SU-DHL-6 (cell line): Measurements from ENCODE around the gene RGCC.

ENCODE experiments used
- H2AFZ ChIP-seq: fragments of 200-600 bp; sonication (generic); 2 replicates; pipeline ENCODE4 v1.6.1; 2014; ENCODE audit warnings: low read depth, mild to moderate bottlenecking, moderate library complexity, mixed read lengths, antibody characterized with exemption, low read length; ENCODE audit not compliant: severe bottlenecking
- H3F3A ChIP-seq: fragments of 200-600 bp; shearing (Covaris generic); 2 replicates; pipeline ENCODE4 v1.6.0; 2016; ENCODE audit warnings: antibody characterized with exemption, mild to moderate bottlenecking; ENCODE audit not compliant: insufficient read depth
- H3K27ac ChIP-seq: fragments of 200-600 bp; sonication (generic); 2 replicates; pipeline ENCODE4 v1.5.1; 2016; ENCODE audit warnings: low read depth, mild to moderate bottlenecking, low read length, moderate library complexity, mixed read lengths
- H3K27me3 ChIP-seq: fragments of 200-600 bp; sonication (generic), shearing (Covaris generic); 2 replicates; pipeline ENCODE4 v1.6.0; 2014; ENCODE audit warnings: mild to moderate bottlenecking, low read length
- H3K36me3 ChIP-seq: fragments of 200-600 bp; sonication (generic); 2 replicates; pipeline ENCODE4 v1.6.1; 2014; ENCODE audit warnings: mild to moderate bottlenecking, low read length, mixed read lengths
- H3K4me2 ChIP-seq: fragments of 300-600, 200-600 bp; shearing (Covaris generic), sonication (generic); 2 replicates; pipeline ENCODE4 v1.6.0; 2014; ENCODE audit warnings: low read length, low read depth, mild to moderate bottlenecking; ENCODE audit not compliant: poor library complexity, severe bottlenecking
- H3K4me3 ChIP-seq: fragments of 200-600 bp; sonication (generic); 2 replicates; pipeline ENCODE4 v1.5.1; 2014; ENCODE audit warnings: antibody characterized with exemption, low read length, mild to moderate bottlenecking, mixed read lengths; ENCODE audit not compliant: insufficient read depth, poor library complexity, severe bottlenecking
- H3K79me2 ChIP-seq: fragments of 200-600 bp; sonication (generic); 2 replicates; pipeline ENCODE4 v1.6.1; 2014; ENCODE audit warnings: mild to moderate bottlenecking, low read length, moderate library complexity; ENCODE audit not compliant: insufficient read depth
- H3K9ac ChIP-seq: fragments of 200-600 bp; sonication (generic); 2 replicates; pipeline ENCODE4 v1.7.0; 2014; ENCODE audit warnings: mild to moderate bottlenecking, low read length
- H3K9me2 ChIP-seq: fragments of 200-600 bp; sonication (generic); replicated peaks from 2 replicates; pipeline ENCODE4 v1.6.1; 2014; ENCODE audit warnings: low read length; ENCODE audit not compliant: insufficient read depth
- H3K9me3 ChIP-seq: fragments of 200-600 bp; sonication (generic); 2 replicates; pipeline ENCODE4 v1.6.1; 2014; ENCODE audit warnings: low read length, mixed read lengths; ENCODE audit not compliant: insufficient read depth
- H4K20me1 ChIP-seq: fragments of 200-600 bp; sonication (generic); 2 replicates; pipeline ENCODE4 v1.6.1; 2014; ENCODE audit warnings: low read depth, mild to moderate bottlenecking, antibody characterized with exemption, low read length, moderate library complexity, mixed read lengths
- EZH2phosphoT487 ChIP-seq: fragments of 200-600 bp; sonication (generic), shearing (Covaris generic); conservative IDR thresholded peaks from 2 replicates; pipeline ENCODE4 v1.6.1; 2018; ENCODE audit warnings: mild to moderate bottlenecking, antibody characterized with exemption, low read length, moderate library complexity, mixed read lengths
- TF ChIP-seq, protein P1 (sequence below): fragments of 200-600 bp; sonication (generic); IDR thresholded peaks from one replicate; pipeline ENCODE4 v1.5.1; 2017; ENCODE audit warnings: antibody characterized with exemption, mild to moderate bottlenecking, low read length, moderate library complexity; ENCODE audit not compliant: insufficient read depth, poor library complexity, severe bottlenecking

RGCC gene

DNA sequence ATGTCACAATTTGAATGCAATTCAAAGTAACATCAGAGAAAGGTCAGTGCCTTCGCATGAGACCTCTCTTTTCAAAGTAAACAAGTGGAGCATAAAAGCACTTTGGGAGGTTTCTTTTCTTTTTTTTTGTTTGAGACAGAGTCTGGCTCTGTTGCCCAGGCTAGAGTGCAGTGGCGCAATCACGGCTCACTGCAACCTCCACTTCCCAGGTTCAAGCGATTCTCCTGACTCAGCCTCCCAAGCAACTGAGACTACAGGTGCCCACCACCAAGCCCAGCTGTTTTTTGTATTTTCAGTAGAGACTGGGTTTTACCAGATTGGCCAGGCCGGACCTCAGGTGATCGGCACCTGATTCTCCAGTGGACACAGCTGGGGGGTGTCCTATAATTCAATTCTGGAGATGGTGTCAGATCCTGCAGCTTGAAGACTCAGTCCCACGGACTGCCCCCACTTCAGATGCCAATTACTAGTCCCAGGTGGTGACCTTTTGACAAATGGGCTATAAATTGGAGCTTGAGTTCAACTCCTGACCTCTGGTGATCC is 57.6 kb downstream of the RGCC start:
- Histone ChIP-seq H3K4me3 (no peak overlapping the region), H3K27ac (no peak overlapping the region), H2AFZ (no peak overlapping the region), H3K9ac (no peak overlapping the region), H3K9me2 (no peaks in the 10 kb centered on the region), H3K27me3 (no peaks in the 10 kb centered on the region), H3K9me3 (no peaks in the 10 kb centered on the region), H4K20me1 (no peaks in the 10 kb centered on the region), H3K36me3 (no peaks in the 10 kb centered on the region), H3K79me2 (no peaks in the 10 kb centered on the region), H3F3A (peaks cover 3% of the 10 kb centered on the region; the same call in 1 of the 2 replicates), H3K4me2 (no peak overlapping the region)
- TF ChIP-seq EZH2phosphoT487: no peak
- TF ChIP-seq, protein P1, sequence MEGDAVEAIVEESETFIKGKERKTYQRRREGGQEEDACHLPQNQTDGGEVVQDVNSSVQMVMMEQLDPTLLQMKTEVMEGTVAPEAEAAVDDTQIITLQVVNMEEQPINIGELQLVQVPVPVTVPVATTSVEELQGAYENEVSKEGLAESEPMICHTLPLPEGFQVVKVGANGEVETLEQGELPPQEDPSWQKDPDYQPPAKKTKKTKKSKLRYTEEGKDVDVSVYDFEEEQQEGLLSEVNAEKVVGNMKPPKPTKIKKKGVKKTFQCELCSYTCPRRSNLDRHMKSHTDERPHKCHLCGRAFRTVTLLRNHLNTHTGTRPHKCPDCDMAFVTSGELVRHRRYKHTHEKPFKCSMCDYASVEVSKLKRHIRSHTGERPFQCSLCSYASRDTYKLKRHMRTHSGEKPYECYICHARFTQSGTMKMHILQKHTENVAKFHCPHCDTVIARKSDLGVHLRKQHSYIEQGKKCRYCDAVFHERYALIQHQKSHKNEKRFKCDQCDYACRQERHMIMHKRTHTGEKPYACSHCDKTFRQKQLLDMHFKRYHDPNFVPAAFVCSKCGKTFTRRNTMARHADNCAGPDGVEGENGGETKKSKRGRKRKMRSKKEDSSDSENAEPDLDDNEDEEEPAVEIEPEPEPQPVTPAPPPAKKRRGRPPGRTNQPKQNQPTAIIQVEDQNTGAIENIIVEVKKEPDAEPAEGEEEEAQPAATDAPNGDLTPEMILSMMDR: no peak

- H3F3A ChIP-seq: peaks cover 3% of the 10 kb centered on the region; the same call in 1 of the 2 replicates
- no peak overlapping the region for H2AFZ ChIP-seq
- H3K27me3 ChIP-seq: no peaks in the 10 kb centered on the region
- H3K4me2 ChIP-seq: no peak overlapping the region
- no peak overlapping the region for H3K9ac ChIP-seq
- TF ChIP-seq, protein P1: no peak
- no peak for TF ChIP-seq EZH2phosphoT487
- no peaks in the 10 kb centered on the region for H3K79me2 ChIP-seq
- H3K36me3 ChIP-seq: no peaks in the 10 kb centered on the region
- H3K9me3 ChIP-seq: no peaks in the 10 kb centered on the region
- no peaks in the 10 kb centered on the region for H4K20me1 ChIP-seq
- H3K4me3 ChIP-seq: no peak overlapping the region
- H3K9me2 ChIP-seq: no peaks in the 10 kb centered on the region
- H3K27ac ChIP-seq: no peak overlapping the region
Observed at GRCh38 chr13:41515491-41516139, 58.3 kb downstream of the RGCC start.

DNA sequence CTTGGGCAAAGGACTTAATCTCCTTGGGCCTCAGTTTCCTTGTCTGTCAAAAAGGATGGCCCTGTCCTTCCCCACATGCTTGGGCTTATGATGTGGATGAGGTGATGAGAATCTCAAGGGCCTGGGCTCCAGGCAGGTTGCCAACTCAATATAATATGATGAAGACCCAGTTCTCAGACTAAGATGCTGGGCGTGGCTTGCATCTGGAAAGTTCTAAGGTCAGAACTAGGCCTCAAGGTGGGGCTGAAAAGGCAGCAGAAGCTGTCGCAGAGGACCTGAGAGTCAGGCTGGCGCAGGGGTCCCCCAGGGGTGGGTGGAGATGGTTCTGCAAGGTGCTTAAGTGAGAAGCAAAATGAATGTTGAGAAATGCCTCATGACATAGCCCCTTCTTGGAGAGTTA is 58.8 kb downstream of the RGCC start:
- H3K4me3 ChIP-seq: no peak overlapping the region
- H2AFZ ChIP-seq: no peak overlapping the region
- H3K4me2 ChIP-seq: no peak overlapping the region
- H3K9me2 ChIP-seq: no peaks in the 10 kb centered on the region
- H3K27me3 ChIP-seq: no peaks in the 10 kb centered on the region
- no peak for TF ChIP-seq EZH2phosphoT487
- TF ChIP-seq, protein P1: no peak
- H3K79me2 ChIP-seq: no peaks in the 10 kb centered on the region
- H3K9ac ChIP-seq: no peak overlapping the region
- H3K9me3 ChIP-seq: no peaks in the 10 kb centered on the region
- no peaks in the 10 kb centered on the region for H3K36me3 ChIP-seq
- H4K20me1 ChIP-seq: no peaks in the 10 kb centered on the region
- H3K27ac ChIP-seq: no peak overlapping the region
- H3F3A ChIP-seq: peaks cover 3% of the 10 kb centered on the region; the same call in 1 of the 2 replicates
